Measurements from ENCODE around the gene PCDHA1. TPM values are rescaled to one million over a fixed set of nuclear protein-coding genes. Genes with fewer than 3 reads are reported as not detected.
A peak's percentile ranks its signal among the peaks of the same experiment; 100 is the strongest.
"Not testable (repeated sequence)": the region's sequence is repeated elsewhere in the genome, so short reads cannot be mapped to it uniquely, and the experiment has no call there.

Gene PCDHA1
- total RNA-seq, 2 donors from 2014 or later: not detected

GRCh38 chr5:140806834-140807775, 21.2 kb downstream of the PCDHA1 start, which contains the start of gene PCDHA4:
PCDHA4 (plus strand) TSS chr5:140807068.
- intact Hi-C loops (cut with DNase I): no loop called here
- DNase-seq (ENCODE audit: low spot score): no peak

DNA sequence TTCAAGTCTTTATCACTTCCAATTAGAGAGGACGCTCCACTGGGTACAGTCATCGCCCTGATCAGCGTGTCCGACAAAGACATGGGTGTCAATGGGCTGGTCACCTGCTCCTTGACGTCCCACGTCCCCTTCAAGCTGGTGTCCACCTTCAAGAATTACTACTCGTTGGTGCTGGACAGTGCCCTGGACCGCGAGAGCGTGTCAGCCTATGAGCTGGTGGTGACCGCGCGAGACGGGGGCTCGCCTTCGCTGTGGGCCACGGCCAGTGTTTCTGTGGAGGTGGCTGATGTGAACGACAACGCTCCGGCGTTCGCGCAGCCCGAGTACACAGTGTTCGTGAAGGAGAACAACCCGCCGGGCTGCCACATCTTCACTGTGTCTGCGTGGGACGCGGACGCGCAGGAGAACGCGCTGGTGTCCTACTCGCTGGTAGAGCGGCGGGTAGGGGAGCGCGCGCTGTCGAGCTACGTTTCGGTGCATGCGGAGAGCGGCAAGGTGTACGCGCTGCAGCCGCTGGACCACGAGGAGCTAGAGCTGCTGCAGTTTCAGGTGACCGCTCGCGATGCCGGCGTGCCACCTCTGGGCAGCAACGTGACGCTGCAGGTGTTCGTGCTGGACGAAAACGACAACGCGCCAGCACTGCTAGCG, 22.4 kb downstream of the PCDHA1 start:
- DNase-seq (ENCODE audit: low spot score); intact Hi-C loops (cut with DNase I): not testable (repeated sequence)

DNA sequence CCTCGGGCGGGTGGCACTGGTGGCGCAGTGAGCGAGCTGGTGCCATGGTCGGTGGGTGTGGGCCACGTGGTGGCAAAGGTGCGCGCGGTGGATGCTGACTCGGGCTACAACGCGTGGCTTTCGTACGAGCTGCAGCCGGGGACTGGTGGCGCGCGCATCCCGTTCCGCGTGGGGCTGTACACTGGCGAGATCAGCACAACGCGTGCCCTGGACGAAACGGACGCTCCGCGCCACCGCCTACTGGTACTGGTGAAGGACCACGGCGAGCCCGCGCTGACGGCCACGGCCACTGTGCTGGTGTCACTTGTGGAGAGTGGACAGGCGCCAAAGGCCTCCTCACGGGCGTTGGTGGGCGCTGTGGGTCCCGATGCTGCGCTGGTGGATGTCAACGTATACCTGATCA, 22.9 kb downstream of the PCDHA1 start:
- intact Hi-C loops (cut with DNase I): no loop called here
- peak; percentile 82 for DNase-seq (ENCODE audit: low spot score)

- intact Hi-C loops (cut with DNase I): no loop called here
- peak; percentile 77 for DNase-seq (ENCODE audit: low spot score)
Observed at GRCh38 chr5:140821375-140822280, 35.7 kb downstream of the PCDHA1 start, which contains the start of gene PCDHA5. PCDHA5 (plus strand) TSS chr5:140821613.

- DNase-seq (ENCODE audit: low spot score): no peak
- intact Hi-C loops (cut with DNase I): no loop called here
Observed at GRCh38 chr5:140822281-140822629, 36.3 kb downstream of the PCDHA1 start.

DNA sequence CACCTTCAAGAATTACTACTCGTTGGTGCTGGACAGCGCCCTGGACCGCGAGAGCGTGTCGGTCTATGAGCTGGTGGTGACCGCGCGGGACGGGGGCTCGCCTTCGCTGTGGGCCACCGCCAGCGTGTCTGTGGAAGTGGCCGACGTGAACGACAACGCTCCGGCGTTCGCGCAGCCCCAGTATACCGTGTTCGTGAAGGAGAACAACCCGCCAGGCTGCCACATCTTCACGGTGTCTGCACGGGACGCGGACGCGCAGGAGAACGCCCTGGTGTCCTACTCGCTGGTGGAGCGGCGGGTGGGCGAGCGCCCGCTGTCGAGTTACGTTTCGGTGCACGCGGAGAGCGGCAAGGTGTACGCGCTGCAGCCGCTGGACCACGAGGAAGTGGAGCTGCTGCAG, 37.0 kb downstream of the PCDHA1 start:
- DNase-seq (ENCODE audit: low spot score); intact Hi-C loops (cut with DNase I): not testable (repeated sequence)

DNA sequence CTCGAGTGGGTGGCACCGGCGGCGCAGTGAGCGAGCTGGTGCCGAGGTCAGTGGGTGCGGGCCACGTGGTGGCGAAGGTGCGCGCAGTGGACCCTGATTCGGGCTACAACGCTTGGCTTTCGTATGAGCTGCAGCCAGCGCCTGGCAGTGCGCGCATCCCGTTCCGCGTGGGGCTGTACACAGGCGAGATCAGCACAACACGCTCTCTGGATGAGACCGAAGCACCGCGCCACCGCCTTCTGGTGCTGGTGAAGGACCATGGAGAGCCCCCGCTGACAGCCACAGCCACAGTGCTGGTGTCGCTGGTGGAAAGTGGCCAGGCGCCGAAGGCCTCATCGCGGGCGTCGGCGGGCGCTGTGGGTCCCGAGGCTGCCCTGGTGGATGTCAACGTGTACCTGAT, 37.5 kb downstream of the PCDHA1 start:
- peak; percentile 62 for DNase-seq (ENCODE audit: low spot score)
- intact Hi-C loops (cut with DNase I): no loop called here

DNA sequence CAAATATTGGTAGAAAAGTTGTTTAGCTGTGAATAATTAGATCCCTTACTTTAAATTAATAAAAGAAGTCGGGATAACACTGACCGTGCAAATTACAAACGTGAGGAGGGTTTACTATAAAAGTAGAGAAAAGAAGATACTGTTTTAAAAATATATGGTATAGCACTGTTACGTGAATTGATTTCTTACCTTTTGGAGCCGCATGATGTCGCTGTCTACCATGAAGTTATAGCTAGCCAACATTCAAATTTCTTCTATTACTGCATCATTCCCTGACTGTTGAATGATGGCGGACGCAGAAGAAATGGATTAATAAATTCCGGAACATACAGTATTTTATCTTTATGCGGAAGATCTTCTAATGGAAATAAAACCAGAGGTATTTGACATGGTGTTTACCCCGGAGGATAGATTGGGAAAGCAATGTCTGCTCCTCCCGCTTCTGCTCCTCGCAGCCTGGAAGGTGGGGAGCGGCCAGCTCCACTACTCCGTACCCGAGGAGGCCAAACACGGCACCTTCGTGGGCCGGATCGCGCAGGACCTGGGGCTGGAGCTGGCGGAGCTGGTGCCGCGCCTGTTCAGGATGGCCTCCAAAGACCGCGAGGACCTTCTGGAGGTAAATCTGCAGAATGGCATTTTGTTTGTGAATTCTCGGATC, 41.9 kb downstream of the PCDHA1 start, which contains the start of gene PCDHA6:
Gene PCDHA6 (plus strand): TSS at position 257 of the 658 bp plus-strand sequence. CDS start 132 bp downstream, at position 389.
- intact Hi-C loops (cut with DNase I): no loop called here
- DNase-seq (ENCODE audit: low spot score): no peak

DNA sequence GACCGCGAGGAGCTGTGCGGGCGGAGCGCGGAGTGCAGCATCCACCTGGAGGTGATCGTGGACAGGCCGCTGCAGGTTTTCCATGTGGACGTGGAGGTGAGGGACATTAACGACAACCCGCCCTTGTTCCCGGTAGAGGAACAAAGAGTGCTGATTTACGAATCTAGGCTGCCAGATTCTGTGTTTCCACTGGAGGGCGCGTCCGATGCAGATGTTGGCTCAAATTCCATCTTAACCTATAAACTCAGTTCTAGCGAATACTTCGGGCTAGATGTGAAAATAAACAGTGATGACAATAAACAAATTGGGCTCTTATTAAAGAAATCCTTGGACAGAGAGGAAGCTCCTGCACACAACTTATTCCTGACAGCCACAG, 42.4 kb downstream of the PCDHA1 start:
- no peak for DNase-seq (ENCODE audit: low spot score)
- intact Hi-C loops (cut with DNase I): no loop called here

DNA sequence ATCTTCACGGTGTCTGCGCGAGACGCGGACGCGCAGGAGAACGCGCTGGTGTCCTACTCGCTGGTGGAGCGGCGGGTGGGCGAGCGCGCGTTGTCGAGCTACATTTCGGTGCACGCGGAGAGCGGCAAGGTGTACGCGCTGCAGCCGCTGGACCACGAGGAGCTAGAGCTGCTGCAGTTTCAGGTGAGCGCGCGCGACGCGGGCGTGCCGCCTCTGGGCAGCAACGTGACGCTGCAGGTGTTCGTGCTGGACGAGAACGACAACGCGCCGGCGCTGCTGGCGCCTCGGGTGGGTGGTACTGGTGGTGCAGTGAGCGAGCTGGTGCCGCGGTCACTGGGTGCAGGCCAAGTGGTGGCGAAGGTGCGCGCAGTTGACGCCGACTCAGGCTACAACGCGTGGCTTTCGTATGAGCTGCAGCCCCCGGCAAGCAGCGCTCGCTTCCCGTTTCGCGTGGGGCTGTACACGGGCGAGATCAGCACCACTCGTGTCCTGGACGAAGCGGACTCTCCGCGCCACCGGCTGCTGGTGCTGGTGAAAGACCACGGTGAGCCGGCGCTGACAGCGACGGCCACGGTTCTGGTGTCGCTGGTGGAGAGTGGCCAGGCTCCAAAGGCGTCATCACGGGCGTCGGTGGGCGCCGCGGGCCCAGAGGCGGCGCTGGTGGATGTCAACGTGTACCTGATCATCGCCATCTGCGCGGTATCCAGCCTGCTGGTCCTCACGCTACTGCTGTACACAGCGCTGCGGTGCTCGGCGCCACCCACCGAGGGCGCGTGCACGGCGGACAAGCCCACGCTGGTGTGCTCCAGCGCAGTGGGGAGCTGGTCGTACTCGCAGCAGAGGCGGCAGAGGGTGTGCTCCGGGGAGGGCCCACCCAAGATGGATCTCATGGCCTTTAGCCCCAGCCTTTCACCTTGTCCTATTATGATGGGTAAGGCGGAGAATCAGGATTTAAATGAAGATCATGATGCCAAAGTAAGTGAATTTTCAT, 43.9 kb downstream of the PCDHA1 start:
- intact Hi-C loops (cut with DNase I); DNase-seq (ENCODE audit: low spot score): not testable (repeated sequence)

DNA sequence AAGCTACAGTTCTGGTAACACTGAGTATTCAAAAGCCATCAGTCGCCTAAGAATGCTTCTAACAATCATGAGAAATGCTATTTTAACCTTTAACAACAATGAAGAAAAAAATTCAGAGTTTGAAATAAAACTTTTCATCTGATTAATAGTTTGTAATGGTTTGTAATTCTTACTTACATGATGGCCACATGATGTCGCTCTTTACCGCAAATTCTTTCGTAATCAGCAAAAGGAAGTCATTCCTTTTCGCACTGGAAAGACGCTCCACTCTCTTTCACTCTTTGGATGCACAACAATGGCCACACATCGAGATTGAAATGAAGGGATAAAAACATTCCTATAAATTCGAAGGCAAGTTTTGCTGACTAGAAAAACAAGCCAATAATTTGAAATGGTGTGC, 48.1 kb downstream of the PCDHA1 start, which contains the start of gene PCDHA7:
Gene PCDHA7 (plus strand): TSS at position 277 of the 400 bp plus-strand sequence. CDS start 115 bp downstream, at position 392.
- no peak for DNase-seq (ENCODE audit: low spot score)
- intact Hi-C loops (cut with DNase I): no loop called here

GRCh38 chr5:140834439-140835008, 48.6 kb downstream of the PCDHA1 start:
- DNase-seq (ENCODE audit: low spot score); intact Hi-C loops (cut with DNase I): not testable (repeated sequence)

DNA sequence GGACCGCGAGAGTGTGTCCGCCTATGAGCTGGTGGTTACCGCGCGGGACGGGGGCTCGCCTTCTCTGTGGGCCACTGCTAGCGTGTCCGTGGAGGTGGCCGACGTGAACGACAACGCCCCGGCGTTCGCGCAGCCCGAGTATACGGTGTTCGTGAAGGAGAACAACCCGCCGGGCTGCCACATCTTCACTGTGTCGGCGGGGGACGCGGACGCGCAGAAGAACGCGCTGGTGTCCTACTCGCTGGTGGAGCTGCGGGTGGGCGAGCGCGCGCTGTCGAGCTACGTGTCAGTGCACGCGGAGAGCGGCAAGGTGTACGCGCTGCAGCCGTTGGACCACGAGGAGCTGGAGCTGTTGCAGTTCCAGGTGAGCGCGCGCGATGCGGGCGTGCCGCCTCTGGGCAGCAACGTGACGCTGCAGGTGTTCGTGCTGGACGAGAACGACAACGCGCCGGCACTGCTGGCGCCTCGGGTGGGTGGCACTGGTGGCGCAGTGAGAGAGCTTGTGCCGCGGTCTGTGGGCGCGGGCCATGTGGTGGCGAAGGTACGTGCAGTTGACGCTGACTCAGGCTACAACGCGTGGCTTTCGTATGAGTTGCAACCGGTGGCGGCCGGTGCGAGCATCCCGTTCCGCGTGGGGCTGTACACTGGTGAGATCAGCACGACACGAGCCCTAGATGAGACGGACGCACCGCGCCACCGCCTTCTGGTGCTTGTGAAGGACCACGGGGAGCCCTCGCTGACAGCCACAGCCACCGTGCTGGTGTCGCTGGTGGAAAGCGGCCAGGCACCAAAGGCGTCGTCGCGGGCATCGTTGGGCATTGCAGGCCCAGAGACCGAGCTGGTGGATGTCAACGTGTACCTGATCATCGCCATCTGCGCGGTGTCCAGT, 49.9 kb downstream of the PCDHA1 start:
- intact Hi-C loops (cut with DNase I): no loop called here
- peak; percentile 81 for DNase-seq (ENCODE audit: low spot score)

DNA sequence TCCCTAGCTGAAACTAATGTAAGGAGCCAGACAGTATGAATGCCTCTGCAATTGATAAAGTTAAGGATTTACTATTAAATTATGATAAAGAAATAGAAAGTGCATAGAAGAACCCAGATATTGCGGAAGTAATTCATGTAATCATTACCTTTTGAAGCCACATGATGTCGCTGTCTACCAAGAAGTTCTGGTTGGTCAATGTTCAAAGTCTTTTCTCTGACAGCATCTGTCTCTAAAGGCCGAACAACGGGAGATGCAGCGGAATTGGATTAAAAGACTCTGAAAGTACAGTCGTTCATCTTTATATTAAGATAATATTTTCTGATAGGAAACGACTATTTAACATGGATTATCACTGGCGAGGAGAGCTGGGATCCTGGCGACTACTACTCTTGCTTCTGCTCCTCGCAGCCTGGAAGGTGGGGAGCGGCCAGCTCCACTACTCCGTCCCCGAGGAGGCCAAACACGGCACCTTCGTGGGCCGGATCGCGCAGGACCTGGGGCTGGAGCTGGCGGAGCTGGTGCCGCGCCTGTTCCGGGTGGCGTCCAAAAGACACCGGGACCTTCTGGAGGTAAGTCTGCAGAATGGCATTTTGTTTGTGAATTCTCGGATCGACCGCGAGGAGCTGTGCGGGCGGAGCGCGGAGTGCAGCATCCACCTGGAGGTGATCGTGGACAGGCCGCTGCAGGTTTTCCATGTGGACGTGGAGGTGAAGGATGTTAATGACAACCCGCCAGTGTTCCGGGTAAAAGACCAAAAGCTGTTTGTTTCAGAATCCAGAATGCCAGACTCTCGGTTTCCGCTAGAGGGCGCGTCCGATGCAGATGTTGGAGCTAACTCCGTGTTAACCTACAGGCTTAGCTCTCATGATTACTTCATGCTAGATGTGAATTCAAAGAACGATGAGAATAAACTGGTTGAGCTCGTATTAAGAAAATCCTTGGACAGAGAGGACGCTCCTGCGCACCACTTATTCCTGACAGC, 55.3 kb downstream of the PCDHA1 start, which contains the start of gene PCDHA8:
Gene PCDHA8 (plus strand): TSS at position 210 of the 985 bp plus-strand sequence. CDS start 135 bp downstream, at position 345.
- intact Hi-C loops (cut with DNase I): no loop called here
- DNase-seq (ENCODE audit: low spot score): no peak

Data from posterior vena cava (tissue), 2 donors.